ENCODE measurements around the gene WAC. TPM values are rescaled to one million over a fixed set of nuclear protein-coding genes. Genes with fewer than 3 reads are reported as not detected.
"Not testable (repeated sequence)": the region's sequence is repeated elsewhere in the genome, so short reads cannot be mapped to it uniquely, and the experiment has no call there.

Gene WAC
- total RNA-seq, 1 donor from 2014 or later: 45.6 TPM

- peak; percentile 40 for DNase-seq (ENCODE audit: low read depth, low spot score)
Measured at GRCh38 chr10:28566458-28567015, 33.6 kb downstream of the WAC start.

- DNase-seq (ENCODE audit: low read depth, low spot score): no peak
Measured at GRCh38 chr10:28569506-28570159, 36.7 kb downstream of the WAC start.

GRCh38 chr10:28570598-28570997 lies 37.7 kb downstream of the WAC start:
- no peak for DNase-seq (ENCODE audit: low read depth, low spot score)

- DNase-seq (ENCODE audit: low read depth, low spot score): no peak
Measured at GRCh38 chr10:28571265-28571664, 38.3 kb downstream of the WAC start.

- DNase-seq (ENCODE audit: low read depth, low spot score): not testable (repeated sequence)
Measured at GRCh38 chr10:28574214-28574613, 41.3 kb downstream of the WAC start.

GRCh38 chr10:28575852-28576251 lies 42.9 kb downstream of the WAC start:
- DNase-seq (ENCODE audit: low read depth, low spot score): no peak

GRCh38 chr10:28577506-28577905 lies 44.6 kb downstream of the WAC start:
- DNase-seq (ENCODE audit: low read depth, low spot score): no peak

GRCh38 chr10:28578454-28578853 lies 45.5 kb downstream of the WAC start:
- DNase-seq (ENCODE audit: low read depth, low spot score): no peak

GRCh38 chr10:28580825-28581224 lies 47.9 kb downstream of the WAC start:
- DNase-seq (ENCODE audit: low read depth, low spot score): no peak

- DNase-seq (ENCODE audit: low read depth, low spot score): no peak
Measured at GRCh38 chr10:28581916-28582315, 49.0 kb downstream of the WAC start.

GRCh38 chr10:28585076-28585475 lies 52.2 kb downstream of the WAC start:
- no peak for DNase-seq (ENCODE audit: low read depth, low spot score)

- DNase-seq (ENCODE audit: low read depth, low spot score): no peak
Measured at GRCh38 chr10:28586176-28586575, 53.3 kb downstream of the WAC start.

GRCh38 chr10:28587270-28587969 lies 54.5 kb downstream of the WAC start:
- no peak for DNase-seq (ENCODE audit: low read depth, low spot score)

- DNase-seq (ENCODE audit: low read depth, low spot score): no peak
Measured at GRCh38 chr10:28587970-28588290, 55.0 kb downstream of the WAC start.

- peak; percentile 8 for DNase-seq (ENCODE audit: low read depth, low spot score)
Measured at GRCh38 chr10:28592953-28593352, 60.0 kb downstream of the WAC start.

GRCh38 chr10:28593811-28594210 lies 60.9 kb downstream of the WAC start:
- DNase-seq (ENCODE audit: low read depth, low spot score): no peak

GRCh38 chr10:28594406-28594805 lies 61.5 kb downstream of the WAC start:
- DNase-seq (ENCODE audit: low read depth, low spot score): no peak

- DNase-seq (ENCODE audit: low read depth, low spot score): no peak
Measured at GRCh38 chr10:28595613-28596012, 62.7 kb downstream of the WAC start.

GRCh38 chr10:28600056-28600455 lies 67.1 kb downstream of the WAC start:
- no peak for DNase-seq (ENCODE audit: low read depth, low spot score)

- no peak for DNase-seq (ENCODE audit: low read depth, low spot score)
Measured at GRCh38 chr10:28601012-28601411, 68.1 kb downstream of the WAC start.

- DNase-seq (ENCODE audit: low read depth, low spot score): no peak
Measured at GRCh38 chr10:28604567-28605536, 71.9 kb downstream of the WAC start.

GRCh38 chr10:28606568-28606967 lies 73.7 kb downstream of the WAC start:
- DNase-seq (ENCODE audit: low read depth, low spot score): no peak

Measured in pulmonary artery endothelial cell (primary cell).